Activated CD4-positive, CD25-positive, alpha-beta regulatory T cell treated with anti-CD3 and anti-CD28 coated beads, Interleukin-2, amount 50 U/mL, for 24 hours (primary cell): ENCODE results near the gene SAG.

ENCODE experiments used
- ATAC-seq, 2 donors: fragments of 150-1000 bp; cut with Tn5 transposase; one replicate each; pipeline ENCODE4 v1.10.0; 2021; ENCODE audit warnings: mild to moderate bottlenecking in 1 of 2, moderate library complexity in 1 of 2

SAG gene

DNA sequence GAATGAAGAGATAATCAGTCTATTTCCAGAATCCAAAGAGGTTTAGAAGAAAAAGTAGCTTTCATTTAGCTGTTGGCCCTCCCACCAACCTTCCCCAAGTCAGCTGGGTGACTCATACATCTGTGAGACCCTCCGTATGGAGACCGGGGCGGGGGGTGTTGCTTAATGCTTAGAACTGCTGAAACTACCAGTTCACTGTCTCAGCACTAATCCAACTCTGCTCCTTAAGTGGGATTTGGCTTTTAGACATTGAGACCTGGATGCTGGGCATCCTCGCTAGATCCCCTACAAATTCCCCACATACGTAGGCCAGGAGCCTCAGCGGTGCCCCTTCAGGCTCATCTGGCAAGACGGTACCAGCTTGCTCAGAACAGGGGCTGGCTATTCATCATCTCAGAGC is at the start of gene SAG:
Gene SAG, plus strand, starts transcription at position 252 of the 400 bp plus-strand sequence. CDS start 1,374 bp downstream, outside the sequence.
- ATAC-seq: no peak

DNA sequence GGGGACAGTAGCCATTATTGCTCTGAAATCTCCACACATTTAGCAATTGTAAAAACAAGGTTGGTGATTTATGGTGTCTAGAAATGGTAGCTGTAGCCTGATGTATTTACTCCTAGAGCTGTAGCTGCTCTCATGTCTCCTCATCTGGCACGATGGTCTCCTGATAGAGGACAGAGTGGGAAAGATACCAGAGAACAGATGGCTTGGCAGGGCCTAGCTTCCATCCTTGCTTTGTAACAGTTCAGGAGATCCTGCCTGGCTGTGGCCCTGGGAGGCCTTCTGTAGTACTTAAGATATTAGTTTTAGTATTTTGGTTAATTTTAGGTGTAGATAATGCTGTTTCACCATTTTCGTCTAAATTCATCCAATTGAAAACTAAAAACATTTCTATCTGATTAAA is 49.4 kb upstream of the SAG start:
- no peak for ATAC-seq

DNA sequence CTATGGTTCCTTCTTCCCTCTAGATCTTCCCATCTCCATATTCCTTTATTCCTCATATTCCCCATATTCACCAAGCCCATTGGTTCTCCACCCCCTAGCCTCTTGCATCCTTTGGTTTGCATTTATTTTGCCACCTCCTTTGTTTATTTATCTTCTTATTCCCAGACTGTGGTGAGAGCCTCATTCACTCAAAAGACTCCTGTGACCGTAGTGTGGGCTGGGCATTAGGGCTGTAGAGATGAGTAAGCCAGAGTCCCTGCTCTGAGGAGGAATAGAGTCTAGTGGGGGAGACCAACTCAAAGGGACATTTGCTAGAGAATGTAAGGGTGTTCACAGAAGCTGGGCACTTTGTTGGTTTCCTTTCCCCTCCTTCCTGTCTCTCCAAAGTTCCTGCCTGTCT is 47.9 kb upstream of the SAG start:
- no peak for ATAC-seq

DNA sequence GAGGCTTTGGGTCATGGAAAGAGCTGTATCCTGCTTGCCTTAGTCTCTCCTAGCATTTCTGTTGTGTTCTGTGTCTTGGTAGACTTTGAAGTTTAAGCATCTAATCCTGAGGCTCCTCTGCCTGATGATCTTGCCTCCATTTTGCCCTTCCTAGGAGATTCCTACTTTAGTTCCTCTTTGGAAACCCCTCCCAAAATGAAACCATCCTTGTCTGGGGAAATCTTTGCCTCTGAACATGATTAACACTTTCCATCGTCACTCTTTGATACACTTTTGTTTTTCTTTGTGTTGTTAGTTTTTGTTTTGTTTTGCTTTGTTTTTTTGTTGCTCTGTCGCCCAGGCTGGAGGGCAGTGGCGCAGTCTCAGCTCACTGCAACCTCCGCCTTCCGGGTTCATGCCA is 47.0 kb upstream of the SAG start:
- ATAC-seq: no peak

DNA sequence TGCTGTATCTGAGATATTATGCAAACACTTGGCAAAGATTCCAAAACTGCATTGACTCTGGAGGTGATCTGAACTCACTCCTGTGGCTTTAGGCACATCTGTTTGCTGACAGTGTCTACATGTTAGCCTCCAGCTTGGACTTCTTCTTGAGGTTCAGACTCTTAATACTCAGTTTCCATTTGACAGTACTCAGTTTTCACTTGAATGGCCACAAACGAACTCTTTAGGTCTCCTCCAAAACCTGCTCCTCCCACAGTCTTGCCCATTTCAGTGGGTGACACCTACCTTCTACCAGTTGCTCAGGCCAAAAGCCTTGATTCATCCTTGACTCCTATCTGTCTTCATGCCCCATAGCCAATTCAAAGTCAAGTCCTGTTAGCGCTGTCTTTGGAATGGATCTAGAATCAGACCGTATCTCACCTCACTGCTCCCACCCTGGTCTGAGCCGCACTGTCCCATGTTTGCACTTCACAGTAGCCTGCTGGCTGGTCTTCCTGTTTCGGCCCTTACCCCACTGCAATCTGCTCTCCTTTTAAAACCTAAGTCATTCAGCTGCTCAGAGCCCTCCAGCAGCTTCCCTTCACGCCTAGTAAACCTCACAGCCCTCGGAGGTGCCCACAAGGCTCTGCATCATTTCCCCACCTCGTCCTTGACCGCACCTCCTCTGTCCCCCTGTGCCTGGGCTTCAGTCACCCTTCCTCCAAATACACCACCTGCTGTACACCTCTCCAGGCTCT is 45.6 kb upstream of the SAG start:
- no peak for ATAC-seq

DNA sequence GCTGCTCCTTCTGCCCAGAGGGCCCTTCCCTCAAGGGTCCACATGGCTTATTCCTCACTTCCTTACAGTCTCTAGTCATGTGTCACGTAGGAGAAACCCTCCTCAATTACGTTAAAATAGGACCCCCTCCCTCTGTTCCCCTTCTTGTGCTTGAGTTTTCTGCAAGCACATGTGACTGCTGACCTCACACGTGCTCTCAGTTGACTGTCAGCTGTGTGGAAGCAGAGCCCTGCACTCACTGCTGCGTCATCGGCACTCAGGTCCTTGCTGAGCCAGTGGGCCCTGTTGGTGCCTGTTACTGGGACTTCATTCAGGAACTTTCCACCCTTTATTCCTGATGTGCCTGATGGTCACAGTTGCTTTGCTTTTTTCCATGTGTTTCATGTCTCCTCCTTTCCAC is 45.1 kb upstream of the SAG start:
- no peak for ATAC-seq

DNA sequence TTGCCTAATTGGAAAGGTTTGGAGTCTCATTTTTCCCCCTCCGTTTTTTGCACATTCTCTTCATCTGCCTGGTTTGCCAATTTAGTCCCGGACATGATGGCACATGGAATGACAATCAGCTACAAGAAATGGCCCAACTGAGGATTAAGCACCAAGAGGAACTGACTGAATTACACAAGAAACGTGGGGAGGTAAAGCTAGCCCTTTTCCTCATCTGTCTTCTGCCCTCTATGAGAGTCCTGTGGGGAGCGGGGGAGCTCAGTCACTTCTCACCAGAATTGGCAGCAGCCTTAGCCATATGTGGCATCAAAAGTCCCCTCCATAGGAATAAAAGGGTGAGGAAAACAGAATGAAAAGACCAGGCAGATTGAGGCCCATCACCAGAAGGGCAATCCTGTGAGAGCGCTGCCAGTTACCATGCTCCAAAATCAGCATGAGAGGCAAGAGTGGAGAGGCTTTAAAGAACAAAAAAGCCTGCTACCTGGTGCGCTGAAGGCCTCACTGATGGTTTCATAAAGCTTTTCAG is 44.5 kb upstream of the SAG start:
- ATAC-seq: no peak

DNA sequence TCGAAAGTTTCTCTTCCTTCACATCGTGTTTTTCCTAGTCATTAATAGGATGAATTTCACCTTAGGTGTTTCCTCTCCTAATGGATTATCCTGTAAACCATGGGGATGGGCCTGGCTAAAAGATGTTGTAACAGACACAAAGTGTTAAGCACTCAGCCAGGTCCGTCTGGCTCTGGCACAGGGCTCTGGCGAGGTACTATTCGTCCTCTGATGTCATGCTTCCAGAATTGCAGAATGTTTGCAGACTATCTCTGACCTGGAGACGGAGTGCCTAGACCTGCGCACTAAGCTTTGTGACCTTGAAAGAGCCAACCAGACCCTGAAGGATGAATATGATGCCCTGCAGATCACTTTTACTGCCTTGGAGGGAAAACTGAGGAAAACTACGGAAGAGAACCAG is 42.9 kb upstream of the SAG start:
- no peak for ATAC-seq

DNA sequence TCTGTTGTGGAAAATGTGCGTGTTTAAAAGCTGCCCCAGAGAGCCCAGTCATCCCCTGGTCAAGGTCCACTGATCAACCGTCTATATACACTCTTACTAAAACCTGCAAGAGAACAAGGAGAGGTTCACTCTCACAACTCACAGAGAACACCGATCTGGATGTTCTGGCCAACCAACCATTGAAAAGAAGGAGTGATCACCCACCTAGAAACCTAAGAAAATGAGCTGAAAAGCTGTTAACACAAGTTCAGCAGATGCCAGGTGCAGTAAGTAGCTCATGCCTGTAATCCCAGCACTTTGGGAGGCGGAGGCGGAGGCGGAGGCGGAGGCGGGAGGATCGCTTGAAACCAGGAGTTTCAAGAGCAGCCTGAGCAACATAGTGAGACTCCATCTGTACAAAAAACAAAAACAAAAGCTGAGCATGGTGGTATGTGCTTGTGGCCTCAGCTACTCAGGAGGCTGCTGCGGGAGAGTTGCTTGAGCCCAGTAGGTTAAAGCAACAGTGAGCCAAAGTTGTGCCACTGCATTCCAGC is 41.7 kb upstream of the SAG start:
- no peak for ATAC-seq

DNA sequence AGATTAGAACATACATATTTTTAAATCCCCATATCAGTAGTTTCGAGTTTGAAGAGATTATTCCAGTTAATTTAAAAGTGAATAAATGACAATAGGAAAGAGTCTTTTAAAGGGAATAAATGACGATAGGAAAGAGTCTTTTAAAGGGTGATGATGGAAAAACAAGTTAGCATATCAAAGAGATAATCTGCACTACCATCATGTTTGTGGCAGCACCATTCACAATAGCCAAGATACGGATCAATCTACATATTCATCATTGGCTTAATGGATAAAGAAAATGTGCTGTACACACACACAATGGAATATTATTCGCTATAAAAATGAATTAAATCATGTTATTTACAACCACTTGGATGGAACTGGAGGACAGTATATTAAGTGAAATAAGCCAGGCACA is 41.1 kb upstream of the SAG start:
- no peak for ATAC-seq

DNA sequence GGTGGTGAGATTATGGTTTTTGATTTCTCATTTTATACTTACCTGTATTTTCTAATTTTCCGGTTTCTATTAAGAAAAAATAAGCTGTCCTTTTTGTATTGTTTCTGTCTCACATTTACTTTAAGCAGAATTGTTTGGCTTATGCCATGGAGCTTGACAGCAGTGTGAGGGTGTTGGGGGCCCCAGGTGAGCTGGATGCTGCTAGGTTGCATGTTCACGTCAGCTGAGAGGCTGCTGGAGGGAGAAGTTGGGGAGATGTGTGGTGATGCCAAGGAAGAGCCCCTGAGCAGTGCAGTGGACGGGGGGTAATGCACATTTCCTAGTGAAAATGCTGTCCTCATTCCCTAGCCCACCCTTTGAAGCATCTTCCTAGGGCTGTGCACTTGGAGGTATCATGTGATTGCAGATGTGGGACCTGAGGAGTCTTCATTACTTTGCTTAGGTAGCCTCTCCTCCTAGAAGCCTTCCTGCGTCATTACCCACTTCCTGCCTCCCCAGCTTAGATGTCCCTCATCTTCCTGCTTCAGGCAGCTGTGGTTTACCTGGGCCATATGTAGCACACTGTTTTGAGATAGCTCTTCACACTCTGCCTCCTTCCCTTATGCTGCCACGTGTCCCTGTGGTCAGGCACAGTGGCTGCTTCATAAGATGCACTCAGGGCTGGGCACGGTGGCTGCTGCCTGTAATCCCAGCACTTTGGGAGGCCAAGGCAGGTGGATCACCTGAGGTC is 39.9 kb upstream of the SAG start:
- peak; percentile 94 for ATAC-seq

DNA sequence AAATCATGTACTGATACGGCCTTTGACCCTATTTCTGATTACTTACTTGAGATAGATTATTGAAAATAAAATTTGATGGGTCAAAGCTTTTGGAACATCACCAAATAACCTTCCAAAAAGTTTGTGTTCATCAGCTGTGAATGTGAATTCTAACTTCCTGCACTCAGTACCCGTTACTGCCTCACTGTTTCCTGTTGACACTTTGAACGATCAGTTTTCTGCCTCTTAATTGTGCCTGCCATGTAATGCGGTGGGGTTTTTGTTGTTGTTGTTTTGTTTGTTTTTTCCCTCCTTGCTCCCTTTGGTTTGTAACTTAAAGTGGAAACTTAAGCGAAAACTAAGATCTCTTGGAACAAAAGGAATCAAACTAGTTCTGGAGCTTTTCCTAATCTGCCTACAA is 37.2 kb upstream of the SAG start:
- no peak for ATAC-seq

DNA sequence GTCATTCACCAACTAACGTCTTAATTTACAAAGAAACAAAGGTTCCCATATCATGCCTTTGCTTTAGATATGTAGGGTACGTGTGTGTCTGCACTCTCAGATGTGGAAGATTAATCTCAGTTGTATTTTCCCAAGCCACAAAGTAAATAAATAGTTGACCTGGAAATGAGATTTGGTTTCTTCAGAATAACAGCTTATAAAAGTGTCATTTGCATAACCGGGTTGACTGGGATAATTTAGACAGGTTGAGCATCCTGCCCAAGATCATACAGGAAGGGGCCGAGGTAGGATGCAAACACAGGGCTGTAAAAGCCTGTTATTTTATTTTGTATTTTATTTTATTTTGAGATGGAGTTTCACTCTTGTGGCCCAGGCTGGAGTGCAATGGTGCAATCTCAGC is 36.7 kb upstream of the SAG start:
- ATAC-seq: no peak

DNA sequence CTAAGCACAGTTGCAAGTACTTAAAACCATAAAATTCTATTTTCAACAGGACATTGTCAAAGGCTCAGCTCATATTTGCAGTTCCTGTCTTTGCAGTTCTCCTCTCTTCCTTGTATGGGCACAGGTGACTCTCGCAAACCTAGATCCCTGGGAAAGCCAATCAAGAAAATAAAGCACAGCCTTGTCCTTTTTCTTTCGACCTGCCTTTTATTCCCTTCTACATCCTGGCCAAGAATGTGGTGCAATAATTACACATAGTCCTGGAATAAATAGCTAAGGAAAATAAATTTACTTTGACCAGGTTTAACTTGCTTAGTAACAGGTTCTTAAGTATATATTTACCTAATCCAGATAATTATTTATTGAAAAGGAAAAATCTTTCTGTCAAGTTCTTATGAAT is 35.9 kb upstream of the SAG start:
- ATAC-seq: no peak

DNA sequence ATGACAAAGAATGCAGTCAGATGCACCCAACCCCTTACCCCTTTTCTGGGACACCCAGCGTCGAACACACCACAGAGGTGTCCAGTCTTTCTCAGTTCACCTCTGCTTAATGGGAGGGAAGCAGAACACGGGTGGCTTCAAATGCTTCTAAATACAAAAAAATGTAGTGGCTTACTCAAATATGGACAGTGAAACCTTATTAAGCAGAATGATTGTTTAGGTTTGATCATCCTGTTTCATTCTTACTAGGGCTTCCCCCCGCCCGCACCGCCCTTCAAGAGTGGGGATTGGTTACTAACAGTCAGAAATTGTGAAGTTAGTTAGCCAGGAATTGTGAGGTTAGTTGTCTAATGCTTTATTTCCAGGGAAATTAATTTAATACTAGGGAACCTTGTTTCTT is 34.5 kb upstream of the SAG start:
- ATAC-seq: peak; percentile 56 to 67

DNA sequence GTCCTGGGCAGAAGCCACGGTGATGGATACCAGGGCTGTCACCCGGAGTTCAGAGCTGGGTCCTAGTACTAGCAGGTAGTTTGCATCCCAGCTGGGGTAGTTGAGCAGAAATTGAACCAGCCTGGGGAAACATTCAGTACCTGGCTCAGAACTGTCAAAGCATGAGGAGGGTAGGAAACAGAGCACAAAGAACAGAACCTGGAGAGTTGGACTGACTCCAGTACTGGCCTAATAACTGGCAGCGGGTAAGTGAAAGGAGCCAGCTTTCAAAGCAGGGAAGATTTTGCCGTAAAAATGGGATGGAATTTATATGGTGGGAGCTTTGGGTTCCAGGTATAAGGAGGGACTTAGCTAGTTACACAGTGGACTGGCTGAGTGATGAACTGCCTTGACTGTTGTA is 32.4 kb upstream of the SAG start:
- no peak for ATAC-seq

DNA sequence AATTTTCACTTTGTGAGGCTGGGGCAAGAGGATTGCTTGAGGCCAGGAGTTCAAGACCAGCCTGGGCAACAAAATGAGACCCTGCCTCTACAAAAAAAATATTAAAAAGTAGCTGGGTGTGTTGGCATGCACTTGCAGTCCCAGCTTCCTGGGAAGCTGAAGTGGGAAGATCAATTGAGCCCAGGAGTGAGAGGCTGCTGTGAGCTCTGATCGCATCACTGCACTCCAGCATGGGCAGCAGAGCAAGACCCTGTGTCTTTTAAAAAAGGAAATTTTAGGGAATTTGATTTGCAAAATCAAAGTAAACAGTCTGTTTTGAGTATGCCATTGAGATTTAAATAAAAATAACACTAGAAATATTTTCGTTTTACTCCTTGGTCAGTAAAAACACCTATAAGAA is 28.7 kb upstream of the SAG start:
- ATAC-seq: no peak

DNA sequence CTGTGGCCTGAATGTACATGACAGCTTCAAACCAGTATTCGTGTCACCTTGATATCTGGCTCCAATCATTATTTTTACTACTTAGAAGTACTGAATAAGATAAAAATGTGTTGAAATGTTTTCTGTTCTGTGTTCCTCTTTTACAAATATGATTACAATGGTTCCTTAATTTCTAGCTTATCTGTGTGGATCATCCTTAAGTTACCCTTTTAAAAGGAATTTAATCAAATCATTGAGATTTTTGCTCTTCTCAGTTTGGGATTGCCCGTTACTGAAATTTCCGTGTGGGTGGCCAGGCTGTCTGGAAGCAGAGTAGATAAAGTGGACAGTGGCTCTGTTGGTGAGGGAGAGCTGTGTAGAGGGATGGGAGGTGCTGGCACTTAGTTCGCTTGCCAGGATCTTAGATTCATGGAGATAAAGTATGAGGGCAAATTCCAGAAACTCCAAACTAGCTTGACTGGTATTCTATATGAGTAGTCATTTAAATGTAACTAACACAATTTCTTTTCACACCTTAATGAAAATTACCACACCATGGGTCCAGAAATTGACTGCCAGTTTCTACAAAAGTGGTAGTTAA is 27.4 kb upstream of the SAG start:
- no peak for ATAC-seq

DNA sequence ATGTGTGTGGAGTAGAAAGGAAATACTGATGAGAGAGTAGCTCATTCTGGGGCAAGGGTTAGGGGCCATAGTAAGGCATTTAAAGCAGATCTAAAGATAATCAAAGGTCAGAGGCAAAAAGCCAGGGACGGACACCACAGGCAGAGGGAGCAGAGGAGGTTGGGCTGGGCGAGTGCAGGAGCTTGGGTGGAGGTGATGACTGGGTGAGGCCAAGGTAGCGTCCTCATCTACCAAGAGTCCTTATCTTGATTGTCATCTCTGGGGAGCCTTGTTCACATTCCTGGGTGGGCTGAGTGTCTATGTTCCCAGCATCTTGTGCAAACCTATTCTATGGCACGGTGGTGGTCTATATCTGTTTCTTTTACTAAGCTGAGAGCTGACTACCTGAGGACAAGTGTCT is 26.1 kb upstream of the SAG start:
- ATAC-seq: no peak

DNA sequence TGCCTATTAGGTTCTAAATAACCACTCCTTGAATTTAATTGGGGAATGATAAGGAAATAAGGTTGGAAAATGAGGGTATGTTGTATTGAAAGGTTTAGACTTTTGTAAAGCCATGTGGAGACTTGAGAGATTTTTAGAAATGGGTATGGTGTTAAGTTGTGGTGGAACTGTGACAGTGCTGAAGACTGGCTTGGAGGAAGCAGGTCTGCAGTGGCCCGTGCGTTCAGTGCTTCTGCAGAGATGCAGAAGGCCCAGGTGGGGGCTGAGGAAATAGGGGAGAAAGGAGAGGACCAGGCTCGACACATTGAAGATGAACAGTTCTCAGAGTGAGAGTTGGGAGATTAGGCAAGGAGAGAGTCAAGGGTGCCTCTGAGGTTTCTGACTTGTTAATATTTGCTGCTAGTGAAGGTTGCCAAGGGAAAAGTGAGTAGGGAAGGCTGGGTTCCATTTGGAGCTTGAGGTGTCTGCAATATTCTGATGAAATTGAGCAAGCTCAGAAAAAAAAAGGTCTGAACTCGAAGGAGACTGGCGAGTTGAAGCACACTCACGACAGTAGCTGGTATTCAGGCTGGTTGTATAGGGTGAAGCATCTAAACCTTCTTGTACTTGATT is 25.5 kb upstream of the SAG start:
- no peak for ATAC-seq

DNA sequence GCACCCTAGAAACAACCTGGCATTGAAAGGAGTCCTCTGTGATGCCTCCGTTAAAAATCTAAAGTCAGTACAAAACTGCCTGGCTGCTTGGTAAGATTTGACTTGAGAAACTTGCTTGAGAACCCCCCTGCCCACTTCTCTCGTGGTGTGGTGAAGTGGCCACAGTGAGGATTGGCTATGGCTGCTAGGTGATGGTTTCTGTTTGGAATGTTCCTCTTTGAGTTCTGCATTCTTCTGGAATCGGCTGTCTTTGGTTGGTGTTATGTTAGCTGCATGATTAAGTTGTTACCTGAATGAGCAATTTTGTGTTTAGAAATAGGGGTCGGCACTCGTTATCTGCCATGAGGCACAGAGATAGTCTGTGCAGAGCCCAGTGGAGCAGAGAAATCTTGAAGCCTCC is 21.7 kb upstream of the SAG start:
- ATAC-seq: no peak

DNA sequence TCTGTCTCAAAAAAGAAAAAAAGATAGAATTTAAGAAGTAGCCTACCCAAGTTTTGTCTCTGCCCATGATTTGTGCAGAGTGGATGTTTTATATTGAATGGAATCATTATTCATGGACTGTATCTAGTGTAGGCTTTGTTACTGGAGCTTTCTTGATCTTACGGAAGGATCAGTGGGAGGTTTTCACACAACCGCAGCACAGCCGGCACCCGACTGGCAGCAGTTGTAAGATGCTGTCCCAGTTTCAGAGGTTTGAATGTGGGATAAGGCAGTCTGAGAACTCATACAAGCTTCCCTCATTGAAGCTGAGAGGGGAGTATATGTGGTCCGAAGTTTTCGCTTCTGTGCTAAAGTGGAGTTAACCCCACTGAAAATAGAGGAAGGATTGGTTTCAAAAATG is 19.7 kb upstream of the SAG start:
- no peak for ATAC-seq

DNA sequence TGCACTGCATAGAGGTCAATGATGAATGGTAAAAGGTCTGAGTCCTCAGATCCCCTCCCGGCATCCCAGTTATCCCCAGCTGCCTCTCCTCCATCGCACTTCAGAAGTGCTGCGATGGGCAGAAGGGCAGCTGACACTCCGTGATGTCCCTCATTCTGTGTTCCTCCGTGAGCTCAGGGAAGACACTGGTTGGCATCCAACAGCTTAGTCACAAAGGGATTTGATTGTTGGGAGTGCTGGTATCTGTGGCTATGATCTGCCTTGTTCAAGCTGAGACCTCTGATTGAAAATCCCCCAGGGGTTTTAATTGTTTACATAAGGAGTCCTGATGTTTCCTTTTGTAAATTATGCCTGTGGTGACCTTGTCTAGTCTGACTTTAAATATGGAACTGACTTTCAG is 19.0 kb upstream of the SAG start:
- no peak for ATAC-seq
